Activated CD8-positive, alpha-beta memory T cell treated with anti-CD3 and anti-CD28 coated beads for 36 hours (primary cell): ENCODE results near the gene EDAR. TPM values are rescaled to one million over a fixed set of nuclear protein-coding genes. Genes with fewer than 3 reads are reported as not detected.

Experiments
- CTCF ChIA-PET: fragments of 350-600 bp; sonication (Branson Sonifier 250); formaldehyde crosslinking; loops from one replicate; lab custom pipeline; 2021; ENCODE audit warnings: antibody characterized with exemption; lab: Charles Lee
- POLR2A ChIA-PET: fragments of 350-600 bp; sonication (Branson Sonifier 250); formaldehyde crosslinking; loops from one replicate; lab custom pipeline; 2021; ENCODE audit warnings: antibody characterized with exemption; lab: Charles Lee
- total RNA-seq, 2 experiments: library from RNA; stranded (reverse); gene quantifications; one replicate each; pipeline ENCODE4 v1.2.3, GENCODE V29; 2021

Gene EDAR
- under 1 TPM in 1 of 2 experiments, not detected in 1; 0.04 TPM for total RNA-seq

GRCh38 chr2:108988796-108989713 lies at the start of gene EDAR:
EDAR (minus strand) TSS chr2:108989220; CDS start chr2:108931014, 58,206 bp downstream.
- ChIA-PET POLR2A (no interaction called here), CTCF (no interaction called here)

- ChIA-PET CTCF (no interaction called here), POLR2A (no interaction called here)
Observed at GRCh38 chr2:109033171-109033570, 44.2 kb upstream of the EDAR start.

GRCh38 chr2:109032229-109032820 lies 43.3 kb upstream of the EDAR start:
- POLR2A ChIA-PET = no interaction called here
- CTCF ChIA-PET = no interaction called here

- ChIA-PET CTCF (interaction anchor here (0.6 kb wide), 1 partner anchor 237 kb away, joined by 3 read pairs; no protein-coding TSS in a partner anchor), POLR2A (no interaction called here)
Observed at GRCh38 chr2:109031476-109032228, 42.6 kb upstream of the EDAR start.

- ChIA-PET CTCF (interaction anchor here (0.6 kb wide), 1 partner anchor 236 kb away, joined by 3 read pairs; no protein-coding TSS in a partner anchor), POLR2A (no interaction called here)
Observed at GRCh38 chr2:109030870-109031475, 42.0 kb upstream of the EDAR start.

- CTCF ChIA-PET = no interaction called here
- POLR2A ChIA-PET = no interaction called here
Observed at GRCh38 chr2:109029490-109030201, 40.6 kb upstream of the EDAR start.

GRCh38 chr2:109028738-109029489 lies 39.9 kb upstream of the EDAR start:
- ChIA-PET CTCF (no interaction called here), POLR2A (no interaction called here)

- POLR2A ChIA-PET = no interaction called here
- CTCF ChIA-PET = no interaction called here
Observed at GRCh38 chr2:109028277-109028676, 39.3 kb upstream of the EDAR start.

GRCh38 chr2:109027702-109028101 lies 38.7 kb upstream of the EDAR start:
- ChIA-PET CTCF (no interaction called here), POLR2A (no interaction called here)

- ChIA-PET CTCF (no interaction called here), POLR2A (no interaction called here)
Observed at GRCh38 chr2:109024477-109024876, 35.5 kb upstream of the EDAR start.

- ChIA-PET CTCF (no interaction called here), POLR2A (no interaction called here)
Observed at GRCh38 chr2:109021895-109022300, 32.9 kb upstream of the EDAR start.

- CTCF ChIA-PET = no interaction called here
- POLR2A ChIA-PET = no interaction called here
Observed at GRCh38 chr2:109020217-109020637, 31.2 kb upstream of the EDAR start.

- CTCF ChIA-PET = no interaction called here
- POLR2A ChIA-PET = no interaction called here
Observed at GRCh38 chr2:109018452-109018851, 29.4 kb upstream of the EDAR start.

GRCh38 chr2:109017017-109017416 lies 28.0 kb upstream of the EDAR start:
- POLR2A ChIA-PET = no interaction called here
- CTCF ChIA-PET = no interaction called here

GRCh38 chr2:109016376-109016775 lies 27.4 kb upstream of the EDAR start:
- ChIA-PET CTCF (no interaction called here), POLR2A (no interaction called here)

- CTCF ChIA-PET = no interaction called here
- POLR2A ChIA-PET = no interaction called here
Observed at GRCh38 chr2:109014476-109014875, 25.5 kb upstream of the EDAR start.

- CTCF ChIA-PET = no interaction called here
- POLR2A ChIA-PET = no interaction called here
Observed at GRCh38 chr2:109013051-109013450, 24.0 kb upstream of the EDAR start.

- ChIA-PET POLR2A (no interaction called here), CTCF (no interaction called here)
Observed at GRCh38 chr2:109009920-109010610, 21.0 kb upstream of the EDAR start.
